Measurements from ENCODE around the gene GPC6. TPM values are rescaled to one million over a fixed set of nuclear protein-coding genes. Genes with fewer than 3 reads are reported as not detected.

The GPC6 gene
- total RNA-seq, 2 experiments from 2014 or later = not detected

DNA sequence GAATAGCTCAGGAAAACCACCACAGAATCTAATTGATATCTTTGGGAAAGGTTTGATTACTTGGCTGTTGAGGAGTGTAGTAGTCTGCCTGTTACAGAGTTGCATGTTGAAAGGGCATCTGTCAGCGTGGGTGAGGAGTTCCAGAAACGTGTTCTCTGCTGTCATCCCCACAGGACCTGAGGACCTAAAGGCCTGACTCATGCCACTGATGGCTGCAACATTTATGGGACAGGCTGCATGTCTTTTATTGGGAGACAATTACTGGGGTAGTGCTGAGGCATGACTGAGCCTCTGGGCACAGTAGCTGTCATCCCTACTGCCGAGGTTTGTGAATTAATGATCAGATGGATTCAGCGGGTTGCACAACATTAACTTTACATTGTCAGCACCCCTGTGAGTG, 525.9 kb downstream of the GPC6 start:
- ChIA-PET CTCF (ENCODE audit: unreplicated experiment) (no interaction called here), POLR2A (no interaction called here)
- TF ChIP-seq CTCF (conservative IDR thresholded peaks at IDR 0.05; ENCODE audit: low read length) (no peak), EZH2phosphoT487 (IDR thresholded peaks at IDR 0.05; ENCODE audit: borderline replicate concordance, low read depth, low read length) (no peak)
- DNase-seq (ENCODE audit: low spot score) = no peak
- Histone ChIP-seq H3K79me2 (ENCODE audit: insufficient read depth, low read depth, low read length) (no peaks in the 10 kb centered on the region), H3K36me3 (ENCODE audit: insufficient read depth, low read length) (no peaks in the 10 kb centered on the region), H2AFZ (ENCODE audit: low read length) (no peak overlapping the region), H3K4me2 (ENCODE audit: low read length) (no peak overlapping the region), H3K4me1 (ENCODE audit: insufficient read depth, low read length, poor library complexity, severe bottlenecking) (no peaks in the 10 kb centered on the region), H3K4me3 (ENCODE audit: low read depth, low read length, poor library complexity, severe bottlenecking) (no peak overlapping the region), H3K9me3 (ENCODE audit: low read length) (no peaks in the 10 kb centered on the region), H3K27ac (ENCODE audit: low read depth, low read length, poor library complexity, severe bottlenecking) (no peak overlapping the region), H4K20me1 (ENCODE audit: insufficient read depth, low read length) (no peaks in the 10 kb centered on the region), H3K9me2 (ENCODE audit: insufficient read depth, low read length) (no peaks in the 10 kb centered on the region)
- BruUV-seq (replicated peaks) = no TSS peak
- intact Hi-C loops (cut with micrococcal nuclease; ENCODE audit: unreplicated experiment) = no loop called here

DNA sequence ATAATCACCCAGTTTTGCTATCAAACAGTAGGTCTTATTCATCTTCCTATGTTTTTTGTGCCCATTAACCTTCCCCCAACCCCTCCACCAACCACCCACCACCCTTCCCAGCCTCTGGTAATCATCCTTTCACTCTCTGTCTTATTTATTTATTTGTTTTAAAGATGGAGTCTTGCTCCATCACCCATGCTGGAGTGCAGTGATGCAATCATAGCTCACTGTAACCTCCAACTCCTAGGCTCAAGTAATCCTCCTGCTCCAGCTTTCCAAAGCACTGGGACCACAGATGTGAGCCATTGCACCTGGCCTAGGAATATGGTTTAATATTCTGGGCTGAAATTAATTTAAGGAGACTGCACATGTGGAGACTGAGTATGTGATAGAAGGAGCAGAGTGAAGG, 527.0 kb downstream of the GPC6 start:
- Histone ChIP-seq H3K4me1 (ENCODE audit: insufficient read depth, low read length, poor library complexity, severe bottlenecking) (no peaks in the 10 kb centered on the region), H4K20me1 (ENCODE audit: insufficient read depth, low read length) (no peaks in the 10 kb centered on the region), H3K4me2 (ENCODE audit: low read length) (no peak overlapping the region), H3K79me2 (ENCODE audit: insufficient read depth, low read depth, low read length) (no peaks in the 10 kb centered on the region), H2AFZ (ENCODE audit: low read length) (no peak overlapping the region), H3K9me3 (ENCODE audit: low read length) (no peaks in the 10 kb centered on the region), H3K36me3 (ENCODE audit: insufficient read depth, low read length) (no peaks in the 10 kb centered on the region), H3K4me3 (ENCODE audit: low read depth, low read length, poor library complexity, severe bottlenecking) (no peak overlapping the region), H3K27ac (ENCODE audit: low read depth, low read length, poor library complexity, severe bottlenecking) (no peak overlapping the region), H3K9me2 (ENCODE audit: insufficient read depth, low read length) (no peaks in the 10 kb centered on the region)
- CTCF ChIA-PET (ENCODE audit: unreplicated experiment) = no interaction called here
- no TSS peak for BruUV-seq (replicated peaks)
- intact Hi-C loops (cut with micrococcal nuclease; ENCODE audit: unreplicated experiment) = no loop called here
- POLR2A ChIA-PET = no interaction called here
- TF ChIP-seq CTCF (conservative IDR thresholded peaks at IDR 0.05; ENCODE audit: low read length) (no peak), EZH2phosphoT487 (IDR thresholded peaks at IDR 0.05; ENCODE audit: borderline replicate concordance, low read depth, low read length) (no peak)
- no peak for DNase-seq (ENCODE audit: low spot score)

DNA sequence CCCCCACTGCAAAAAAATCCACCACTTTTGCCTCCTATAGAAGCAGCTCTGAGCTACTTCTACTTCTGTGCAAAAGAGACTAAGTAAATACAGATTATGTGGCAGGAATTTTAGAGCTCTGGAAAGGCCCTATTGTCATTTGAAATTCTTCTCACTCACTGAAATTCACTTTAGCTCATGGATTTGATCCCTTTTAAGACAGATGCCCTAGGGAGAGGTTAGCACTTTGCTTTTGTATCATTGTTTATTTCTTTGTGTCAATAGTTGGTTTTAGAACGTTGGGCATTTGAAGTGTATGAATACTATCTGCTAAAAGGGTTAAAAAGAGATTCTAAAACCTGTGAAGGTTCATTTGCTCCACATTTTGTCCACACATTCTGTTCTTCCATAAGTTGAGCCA, 528.7 kb downstream of the GPC6 start:
- intact Hi-C loops (cut with micrococcal nuclease; ENCODE audit: unreplicated experiment) = no loop called here
- no peaks in the 10 kb centered on the region for H3K9me2 ChIP-seq (ENCODE audit: insufficient read depth, low read length)
- no peaks in the 10 kb centered on the region for H3K4me1 ChIP-seq (ENCODE audit: insufficient read depth, low read length, poor library complexity, severe bottlenecking)
- DNase-seq (ENCODE audit: low spot score) = no peak
- H3K79me2 ChIP-seq (ENCODE audit: insufficient read depth, low read depth, low read length) = no peaks in the 10 kb centered on the region
- H3K9me3 ChIP-seq (ENCODE audit: low read length) = no peaks in the 10 kb centered on the region
- ChIA-PET CTCF (ENCODE audit: unreplicated experiment) (no interaction called here), POLR2A (no interaction called here)
- no peaks in the 10 kb centered on the region for H3K36me3 ChIP-seq (ENCODE audit: insufficient read depth, low read length)
- no TSS peak for BruUV-seq (replicated peaks)
- no peak for TF ChIP-seq CTCF (conservative IDR thresholded peaks at IDR 0.05; ENCODE audit: low read length)
- TF ChIP-seq EZH2phosphoT487 (IDR thresholded peaks at IDR 0.05; ENCODE audit: borderline replicate concordance, low read depth, low read length) = no peak
- H3K4me3 ChIP-seq (ENCODE audit: low read depth, low read length, poor library complexity, severe bottlenecking) = no peak overlapping the region
- H3K27ac ChIP-seq (ENCODE audit: low read depth, low read length, poor library complexity, severe bottlenecking) = no peak overlapping the region
- H3K4me2 ChIP-seq (ENCODE audit: low read length) = no peak overlapping the region
- no peak overlapping the region for H2AFZ ChIP-seq (ENCODE audit: low read length)
- no peaks in the 10 kb centered on the region for H4K20me1 ChIP-seq (ENCODE audit: insufficient read depth, low read length)

Data from OCI-LY7 (cell line).